ENCODE data around the gene SLC8A2. TPM values are rescaled to one million over a fixed set of nuclear protein-coding genes. Genes with fewer than 3 reads are reported as not detected.

The SLC8A2 gene
- total and polyA plus RNA-seq, 10 of the 15 experiments (the other 5 are each of a cell fraction or from before 2014, with no cell fraction given): not detected

DNA sequence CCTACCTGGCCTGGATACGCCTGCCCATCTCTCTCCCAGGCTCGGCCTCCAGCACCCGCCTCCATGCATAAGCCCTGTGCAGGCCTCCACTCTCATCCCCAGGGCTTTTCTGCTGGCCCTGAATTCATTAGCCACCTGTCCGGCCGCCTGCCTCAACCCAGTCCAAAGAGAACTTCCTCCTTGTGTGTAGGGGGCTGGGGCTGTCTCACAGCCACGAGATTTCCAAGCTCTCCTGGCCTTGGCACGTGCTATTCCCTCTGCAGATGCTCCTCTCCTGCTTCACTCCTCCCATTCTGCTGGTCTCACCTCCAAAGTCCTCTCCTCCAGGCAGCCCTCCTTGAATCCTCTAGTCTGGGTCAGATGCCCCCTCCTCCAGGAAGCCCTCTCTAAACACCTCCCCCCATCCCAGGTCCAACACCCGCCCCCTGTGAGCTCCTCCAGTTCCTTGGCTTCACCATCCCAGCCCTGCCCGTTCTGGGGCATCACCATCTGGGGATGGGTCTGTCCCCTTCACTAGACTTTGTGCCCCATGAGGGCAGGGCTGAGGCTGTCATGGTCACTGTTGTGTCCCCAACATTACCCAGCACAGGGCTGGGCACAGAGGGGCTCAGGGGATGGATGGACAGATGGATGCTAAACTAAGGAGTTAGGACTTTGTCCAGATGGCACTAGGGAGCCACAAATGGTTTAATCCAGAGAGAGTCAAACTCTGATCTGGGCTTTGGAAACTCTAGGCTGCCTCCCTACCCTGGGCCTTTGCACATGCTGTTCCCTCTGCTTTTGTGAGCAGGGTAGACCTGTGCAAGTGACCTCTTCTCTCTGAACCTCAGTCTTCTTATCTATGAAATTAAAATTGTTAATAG, 67.1 kb downstream of the SLC8A2 start:
- H2AFZ ChIP-seq (ENCODE audit: control insufficient read depth, low read depth, low read length): no peak overlapping the region
- CTCF ChIA-PET: interaction anchor here (1.3 kb wide), 1 partner anchor 13 kb away, joined by 3 read pairs; no protein-coding TSS in a partner anchor
- H3K4me3 ChIP-seq: no peak overlapping the region
- no peak overlapping the region for H3K4me2 ChIP-seq (ENCODE audit: control insufficient read depth, insufficient read depth)
- no peaks in the 10 kb centered on the region for H3K79me2 ChIP-seq (ENCODE audit: control insufficient read depth, insufficient read depth, low read length)
- DNase-seq (ENCODE audit: low read depth, low spot score) (no peak), ATAC-seq (no peak), FAIRE-seq (no peak)
- H3K27me3 ChIP-seq (replicated peaks in 1 of 2; ENCODE audit: control insufficient read depth in 2 of 2, insufficient read depth in 2 of 2, low read length in 1 of 2): no peaks in the 10 kb centered on the region; a peak in 1 of 4 replicates
- no TSS peak for BruUV-seq (replicated peaks)
- H3K36me3 ChIP-seq (ENCODE audit: control insufficient read depth in 2 of 2, insufficient read depth in 2 of 2, low read length in 1 of 2): no peaks in the 10 kb centered on the region
- H3K27ac ChIP-seq (ENCODE audit: control insufficient read depth, insufficient read depth): no peak overlapping the region
- no peaks in the 10 kb centered on the region for H3K4me1 ChIP-seq (ENCODE audit: control insufficient read depth, insufficient read depth, low read length)
- 6% methylated on average over 9 of the region's 9 CpGs for WGBS (ENCODE audit: insufficient coverage, insufficient replicate concordance, low lambda C conversion rate, missing lambda C conversion rate)
- POLR2A ChIA-PET: no interaction called here
- intact Hi-C loops (cut with micrococcal nuclease; ENCODE audit: unreplicated experiment) (no loop called here), in situ Hi-C loops (cut with MboI) (no loop called here)
- RAD21 ChIA-PET (ENCODE audit: unreplicated experiment): interaction anchor here (0.6 kb wide), 1 partner anchor 28 kb away, joined by 3 read pairs; no protein-coding TSS in a partner anchor
- H3K9ac ChIP-seq (ENCODE audit: control insufficient read depth, insufficient read depth, low read length): no peak overlapping the region
- no peaks in the 10 kb centered on the region for H3K9me3 ChIP-seq (replicated peaks; ENCODE audit: control insufficient read depth, insufficient read depth, low read length)
- no peaks in the 10 kb centered on the region for H4K20me1 ChIP-seq (ENCODE audit: control insufficient read depth, insufficient read depth)
- SMC1A ChIA-PET (ENCODE audit: uncharacterized antibody, unreplicated experiment): no interaction called here
- TF ChIP-seq HDAC2 (IDR thresholded peaks at IDR 0.05): no peak
- TF ChIP-seq RAD51 (IDR thresholded peaks at IDR 0.05): no peak
- TF ChIP-seq, protein P1, sequence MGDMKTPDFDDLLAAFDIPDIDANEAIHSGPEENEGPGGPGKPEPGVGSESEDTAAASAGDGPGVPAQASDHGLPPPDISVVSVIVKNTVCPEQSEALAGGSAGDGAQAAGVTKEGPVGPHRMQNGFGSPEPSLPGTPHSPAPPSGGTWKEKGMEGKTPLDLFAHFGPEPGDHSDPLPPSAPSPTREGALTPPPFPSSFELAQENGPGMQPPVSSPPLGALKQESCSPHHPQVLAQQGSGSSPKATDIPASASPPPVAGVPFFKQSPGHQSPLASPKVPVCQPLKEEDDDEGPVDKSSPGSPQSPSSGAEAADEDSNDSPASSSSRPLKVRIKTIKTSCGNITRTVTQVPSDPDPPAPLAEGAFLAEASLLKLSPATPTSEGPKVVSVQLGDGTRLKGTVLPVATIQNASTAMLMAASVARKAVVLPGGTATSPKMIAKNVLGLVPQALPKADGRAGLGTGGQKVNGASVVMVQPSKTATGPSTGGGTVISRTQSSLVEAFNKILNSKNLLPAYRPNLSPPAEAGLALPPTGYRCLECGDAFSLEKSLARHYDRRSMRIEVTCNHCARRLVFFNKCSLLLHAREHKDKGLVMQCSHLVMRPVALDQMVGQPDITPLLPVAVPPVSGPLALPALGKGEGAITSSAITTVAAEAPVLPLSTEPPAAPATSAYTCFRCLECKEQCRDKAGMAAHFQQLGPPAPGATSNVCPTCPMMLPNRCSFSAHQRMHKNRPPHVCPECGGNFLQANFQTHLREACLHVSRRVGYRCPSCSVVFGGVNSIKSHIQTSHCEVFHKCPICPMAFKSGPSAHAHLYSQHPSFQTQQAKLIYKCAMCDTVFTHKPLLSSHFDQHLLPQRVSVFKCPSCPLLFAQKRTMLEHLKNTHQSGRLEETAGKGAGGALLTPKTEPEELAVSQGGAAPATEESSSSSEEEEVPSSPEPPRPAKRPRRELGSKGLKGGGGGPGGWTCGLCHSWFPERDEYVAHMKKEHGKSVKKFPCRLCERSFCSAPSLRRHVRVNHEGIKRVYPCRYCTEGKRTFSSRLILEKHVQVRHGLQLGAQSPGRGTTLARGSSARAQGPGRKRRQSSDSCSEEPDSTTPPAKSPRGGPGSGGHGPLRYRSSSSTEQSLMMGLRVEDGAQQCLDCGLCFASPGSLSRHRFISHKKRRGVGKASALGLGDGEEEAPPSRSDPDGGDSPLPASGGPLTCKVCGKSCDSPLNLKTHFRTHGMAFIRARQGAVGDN (IDR thresholded peaks at IDR 0.05): no peak
- TF ChIP-seq BRCA1 (IDR thresholded peaks at IDR 0.05; ENCODE audit: low read depth, low read length): no peak
- TF ChIP-seq CUX1 (IDR thresholded peaks at IDR 0.05; ENCODE audit: insufficient replicate concordance, low read depth, low read length): no peak
- TF ChIP-seq NFYB (IDR thresholded peaks at IDR 0.05; ENCODE audit: insufficient read depth, low read depth, low read length): no peak
- no peak for TF ChIP-seq IRF4 (IDR thresholded peaks at IDR 0.05; ENCODE audit: low read depth, low read length)
- no peak for TF ChIP-seq CEBPB (IDR thresholded peaks at IDR 0.05; ENCODE audit: borderline replicate concordance in 1 of 2, low read depth in 2 of 2, low read length in 2 of 2)
- no peak for TF ChIP-seq ZNF384 (IDR thresholded peaks at IDR 0.05; ENCODE audit: borderline replicate concordance, low read depth, low read length)
- TF ChIP-seq SMARCA5 (IDR thresholded peaks at IDR 0.05): no peak
- TF ChIP-seq ZBED1 (IDR thresholded peaks at IDR 0.05; ENCODE audit: borderline replicate concordance): no peak
- TF ChIP-seq IRF3 (IDR thresholded peaks at IDR 0.05): no peak
- no peak for TF ChIP-seq CREM (IDR thresholded peaks at IDR 0.05; ENCODE audit: low read depth)
